Trophoblast cell (in vitro differentiated cells and primary cell): ENCODE results near the gene ZNF132.
A peak's percentile ranks its signal among the peaks of the same experiment; 100 is the strongest.

Experiments used
- DNase-seq, 2 donors: peaks; one replicate each; pipeline ENCODE4 v3.0.0-alpha.2; 2016
- H2AFZ ChIP-seq: 2 replicates; pipeline ENCODE4 v1.6.1; 2013; ENCODE audit warnings: low read length, moderate library complexity, mild to moderate bottlenecking; ENCODE audit not compliant: insufficient read depth, poor library complexity
- H2AK5ac ChIP-seq: 2 replicates; pipeline ENCODE4 v1.6.1; 2013; ENCODE audit warnings: mild to moderate bottlenecking, low read length
- H2BK120ac ChIP-seq: 2 replicates; pipeline ENCODE4 v1.6.1; 2013; ENCODE audit warnings: low read length, mild to moderate bottlenecking, moderate library complexity; ENCODE audit not compliant: insufficient read depth, poor library complexity
- H2BK12ac ChIP-seq: 2 replicates; pipeline ENCODE4 v1.6.1; 2013; ENCODE audit warnings: mild to moderate bottlenecking, low read length, moderate library complexity
- H2BK5ac ChIP-seq: 2 replicates; pipeline ENCODE4 v1.6.1; 2013; ENCODE audit warnings: low read length, low read depth, moderate library complexity, mild to moderate bottlenecking; ENCODE audit not compliant: poor library complexity
- H3K14ac ChIP-seq: 2 replicates; pipeline ENCODE4 v1.6.1; 2013; ENCODE audit warnings: mild to moderate bottlenecking, low read length
- H3K18ac ChIP-seq: 2 replicates; pipeline ENCODE4 v1.6.1; 2013; ENCODE audit warnings: mild to moderate bottlenecking, low read length
- H3K23ac ChIP-seq: 2 replicates; pipeline ENCODE4 v1.6.1; 2013; ENCODE audit warnings: low read length
- H3K27ac ChIP-seq: 2 replicates; pipeline ENCODE4 v1.5.1; 2013; ENCODE audit warnings: low read depth, mild to moderate bottlenecking, inconsistent platforms, low read length, moderate library complexity
- H3K27me3 ChIP-seq: 2 replicates; pipeline ENCODE4 v1.6.1; 2013; ENCODE audit warnings: inconsistent platforms, mild to moderate bottlenecking, low read length, moderate library complexity; ENCODE audit not compliant: insufficient read depth
- H3K36me3 ChIP-seq, 2 experiments: 1 replicate in 1 of 2; 2 replicates in 1 of 2; pipeline ENCODE4 v1.6.1; 2013; ENCODE audit warnings: low read length in 2 of 2, mild to moderate bottlenecking in 2 of 2, moderate library complexity in 1 of 2; ENCODE audit not compliant: insufficient read depth in 2 of 2, control insufficient read depth in 1 of 2
- H3K4ac ChIP-seq: 2 replicates; pipeline ENCODE4 v1.6.1; 2013; ENCODE audit warnings: low read depth, mild to moderate bottlenecking, low read length, moderate library complexity
- H3K4me1 ChIP-seq, 2 experiments: 1 replicate in 1 of 2; 2 replicates in 1 of 2; pipeline ENCODE4 v1.6.1; 2013; ENCODE audit warnings: low read length in 2 of 2, mild to moderate bottlenecking in 2 of 2, moderate library complexity in 1 of 2; ENCODE audit not compliant: insufficient read depth in 2 of 2, control insufficient read depth in 1 of 2
- H3K4me2 ChIP-seq: 2 replicates; pipeline ENCODE4 v1.6.1; 2013; ENCODE audit warnings: inconsistent platforms, mild to moderate bottlenecking, low read length, moderate library complexity
- H3K4me3 ChIP-seq: 2 replicates; pipeline ENCODE4 v1.5.1; 2013; ENCODE audit warnings: mild to moderate bottlenecking, low read depth, low read length, inconsistent platforms
- H3K79me1 ChIP-seq: one replicate; pipeline ENCODE4 v1.6.1; 2013; ENCODE audit warnings: low read length
- H3K79me2 ChIP-seq: 2 replicates; pipeline ENCODE4 v1.6.1; 2013; ENCODE audit warnings: low read length, mild to moderate bottlenecking; ENCODE audit not compliant: control insufficient read depth, insufficient read depth, poor library complexity
- H3K9ac ChIP-seq: 2 replicates; pipeline ENCODE4 v1.6.1; 2013; ENCODE audit warnings: mild to moderate bottlenecking, low read length
- H3K9me3 ChIP-seq: 2 replicates; pipeline ENCODE4 v1.6.1; 2013; ENCODE audit warnings: low read depth, mild to moderate bottlenecking, control low read depth, inconsistent platforms, low read length; ENCODE audit not compliant: insufficient read depth
- H4K12ac ChIP-seq: 2 replicates; pipeline ENCODE4 v1.6.1; 2013; ENCODE audit warnings: low read depth, mild to moderate bottlenecking, low read length, moderate library complexity
- H4K8ac ChIP-seq: 2 replicates; pipeline ENCODE4 v1.6.1; 2013; ENCODE audit warnings: low read depth, mild to moderate bottlenecking, low read length, moderate library complexity
- H4K91ac ChIP-seq: one replicate; pipeline ENCODE4 v1.6.1; 2013; ENCODE audit warnings: low read depth, mild to moderate bottlenecking, low read length, moderate library complexity
- WGBS: extraction: QIAGEN DNeasy Blood & Tissue Kit; methylation state at CpG from one replicate; pipeline ENCODE4 v1.1.7; 2013; ENCODE audit warnings: missing lambda C conversion rate; ENCODE audit not compliant: insufficient read length, insufficient coverage; ENCODE audit errors: extremely low coverage; 5-methylcytosine and 5-hydroxymethylcytosine counted together

The ZNF132 gene

DNA sequence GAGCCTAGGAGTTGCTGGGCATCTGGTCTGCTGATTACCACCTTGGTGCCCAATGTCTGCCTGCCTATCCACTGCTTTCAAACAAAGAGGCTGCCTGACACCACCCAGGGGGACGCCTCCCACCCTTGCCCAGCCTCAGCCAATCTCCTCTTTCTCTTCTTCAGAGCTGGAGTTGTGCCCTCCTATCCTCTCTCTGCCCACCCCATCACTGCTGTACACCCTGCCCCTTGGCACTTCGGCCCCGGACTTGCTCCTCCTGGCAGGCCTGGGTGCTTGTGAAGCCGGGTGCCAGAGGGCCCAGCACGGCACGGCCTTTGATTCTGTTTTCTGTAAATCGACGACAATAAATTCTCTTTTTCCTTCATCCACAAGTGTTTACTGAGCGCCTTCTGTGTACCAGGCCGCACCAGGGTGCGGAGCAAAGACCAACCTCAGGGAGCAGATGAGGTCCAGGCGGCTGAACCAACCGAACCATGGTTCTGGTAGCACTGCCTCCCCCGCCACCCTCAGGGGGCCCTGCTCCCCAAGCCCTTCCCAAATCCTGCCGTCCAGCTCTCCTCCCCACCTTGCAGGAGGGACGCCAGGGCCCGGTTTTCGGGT lies 39.5 kb downstream of the ZNF132 start:
- H3K9me3 ChIP-seq: no peaks in the 10 kb centered on the region

DNA sequence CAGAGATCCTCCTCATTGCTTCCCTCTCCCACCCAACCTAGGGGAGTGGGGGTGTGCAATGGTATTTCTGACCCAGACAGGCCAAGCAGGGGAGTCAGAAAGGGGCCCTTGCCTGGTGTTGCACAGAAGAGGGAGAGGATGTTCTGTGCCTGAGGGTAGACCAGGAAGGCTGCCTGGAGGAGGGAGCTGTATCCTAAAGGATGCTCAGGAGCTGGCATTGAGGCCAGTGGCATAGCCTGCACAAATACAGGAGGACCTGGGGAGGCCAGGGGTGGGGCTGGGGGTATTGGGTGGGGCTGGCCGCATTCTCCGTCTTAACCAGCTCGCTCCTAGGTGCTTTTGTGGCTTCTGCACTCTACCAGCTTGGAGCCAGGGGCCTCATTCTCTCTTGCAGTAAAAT lies 40.0 kb downstream of the ZNF132 start:
- Histone ChIP-seq H2BK12ac (no peak overlapping the region), H3K23ac (no peak overlapping the region), H3K4ac (no peak overlapping the region), H3K14ac (no peak overlapping the region), H3K4me1 (peaks cover 24 to 30% of the 10 kb centered on the region in 2 experiments), H4K91ac (no peak overlapping the region), H3K4me2 (no peak overlapping the region), H3K79me1 (peaks cover 14% of the 10 kb centered on the region), H3K79me2 (peaks cover 3% of the 10 kb centered on the region), H3K18ac (no peak overlapping the region), H4K12ac (no peak overlapping the region), H3K9me3 (no peaks in the 10 kb centered on the region), H2BK5ac (no peak overlapping the region), H2BK120ac (no peak overlapping the region), H4K8ac (no peak overlapping the region), H3K4me3 (no peak overlapping the region), H2AFZ (no peak overlapping the region), H3K27me3 (peaks cover 15% of the 10 kb centered on the region), H2AK5ac (no peak overlapping the region), H3K27ac (no peak overlapping the region), H3K9ac (no peak overlapping the region), H3K36me3 (peaks cover 4 to 7% of the 10 kb centered on the region in 2 experiments)
- no peak for DNase-seq
- WGBS: no CpG with 5 or more reads among the region's 3 CpGs

More for the DNA sequence above, 39.5 kb downstream of the ZNF132 start:
- peaks cover 14% of the 10 kb centered on the region for H3K79me1 ChIP-seq
- no peak overlapping the region for H2AFZ ChIP-seq
- no peak overlapping the region for H3K9ac ChIP-seq
- no peak overlapping the region for H3K18ac ChIP-seq
- peak overlapping the region; percentile 31 for H2BK12ac ChIP-seq
- H3K36me3 ChIP-seq: peaks cover 0 to 3% of the 10 kb centered on the region in 2 experiments
- H4K91ac ChIP-seq: peak overlapping the region; percentile 8
- peak overlapping the region; percentile 54 for H3K14ac ChIP-seq
- no peak overlapping the region for H3K27ac ChIP-seq
- H3K4ac ChIP-seq: no peak overlapping the region
- peak overlapping the region; percentile 20 for H2BK120ac ChIP-seq
- peaks cover 3% of the 10 kb centered on the region for H3K79me2 ChIP-seq
- no CpG with 5 or more reads among the region's 18 CpGs for WGBS
- H3K4me2 ChIP-seq: peak overlapping the region; percentile 61
- H4K8ac ChIP-seq: peak overlapping the region; percentile 51
- H3K27me3 ChIP-seq: peaks cover 15% of the 10 kb centered on the region
- DNase-seq: no peak
- H3K23ac ChIP-seq: no peak overlapping the region
- no peak overlapping the region for H2AK5ac ChIP-seq
- peaks cover 19 to 25% of the 10 kb centered on the region in 2 experiments for H3K4me1 ChIP-seq
- H4K12ac ChIP-seq: peak overlapping the region; percentile 1
- no peak overlapping the region for H2BK5ac ChIP-seq
- H3K4me3 ChIP-seq: peak overlapping the region; percentile 58

DNA sequence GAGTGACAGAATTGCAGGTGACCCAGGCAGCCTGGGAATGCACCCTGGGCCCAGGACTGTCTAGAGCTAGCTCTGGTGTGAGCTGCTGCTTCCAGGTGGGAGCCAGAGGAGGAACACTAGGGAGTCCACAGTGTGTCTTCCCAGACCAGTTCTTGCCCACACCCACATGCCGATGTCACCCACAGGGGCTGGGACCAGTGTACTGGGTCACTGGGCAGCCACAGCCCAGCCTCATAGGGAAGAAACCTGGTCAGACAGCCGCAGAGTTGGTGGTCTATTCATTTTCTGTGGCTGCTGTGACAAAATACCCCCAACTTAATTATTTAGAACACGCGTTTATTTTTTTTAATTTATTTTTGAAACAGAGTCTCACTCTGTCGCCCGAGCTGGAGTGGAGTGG lies 41.4 kb downstream of the ZNF132 start:
- no peak overlapping the region for H2BK120ac ChIP-seq
- no CpG with 5 or more reads among the region's 6 CpGs for WGBS

DNA sequence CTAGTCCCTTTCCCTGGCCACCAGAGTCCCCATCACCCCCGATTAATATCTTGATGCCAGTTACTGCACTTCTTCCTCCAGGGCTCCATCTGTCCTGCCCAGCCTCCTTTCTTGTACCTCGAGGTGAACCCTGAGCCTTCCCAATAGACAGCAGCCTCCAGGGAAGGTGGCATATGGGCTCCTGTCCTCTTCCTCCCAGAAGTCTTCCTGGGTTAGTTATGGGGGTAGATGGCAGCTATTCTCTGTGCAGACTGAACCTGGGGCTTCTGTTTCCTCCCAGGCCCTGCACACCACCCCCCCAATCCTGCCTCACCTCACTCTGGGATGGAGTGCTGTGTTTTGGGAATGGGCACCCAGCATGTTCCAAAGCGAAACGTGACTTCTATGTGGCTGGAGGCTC lies 41.9 kb downstream of the ZNF132 start:
- Histone ChIP-seq H2AFZ (no peak overlapping the region), H2BK120ac (no peak overlapping the region), H2BK5ac (no peak overlapping the region), H3K4ac (no peak overlapping the region), H4K91ac (no peak overlapping the region), H3K27ac (no peak overlapping the region), H3K27me3 (peaks cover 15% of the 10 kb centered on the region), H3K9me3 (no peaks in the 10 kb centered on the region), H3K79me2 (peaks cover 3% of the 10 kb centered on the region), H3K4me3 (no peak overlapping the region), H3K23ac (no peak overlapping the region), H2AK5ac (no peak overlapping the region), H4K12ac (no peak overlapping the region), H3K14ac (no peak overlapping the region), H3K18ac (no peak overlapping the region), H4K8ac (no peak overlapping the region), H3K9ac (no peak overlapping the region), H3K4me2 (no peak overlapping the region), H3K36me3 (peaks cover 22% of the 10 kb centered on the region in 2 experiments), H3K79me1 (peaks cover 14% of the 10 kb centered on the region), H2BK12ac (no peak overlapping the region), H3K4me1 (peaks cover 27 to 37% of the 10 kb centered on the region in 2 experiments)
- WGBS: no CpG with 5 or more reads among the region's 4 CpGs
- DNase-seq: no peak

More for the DNA sequence above, 41.4 kb downstream of the ZNF132 start:
- no peak overlapping the region for H3K4me2 ChIP-seq
- no peak overlapping the region for H4K8ac ChIP-seq
- H2BK5ac ChIP-seq: no peak overlapping the region
- no peak for DNase-seq
- H3K4me1 ChIP-seq: peaks cover 26 to 33% of the 10 kb centered on the region in 2 experiments
- H3K23ac ChIP-seq: no peak overlapping the region
- H3K79me1 ChIP-seq: peaks cover 14% of the 10 kb centered on the region
- H2BK12ac ChIP-seq: no peak overlapping the region
- no peaks in the 10 kb centered on the region for H3K9me3 ChIP-seq
- no peak overlapping the region for H4K12ac ChIP-seq
- no peak overlapping the region for H3K27ac ChIP-seq
- H4K91ac ChIP-seq: no peak overlapping the region
- peaks cover 15% of the 10 kb centered on the region for H3K27me3 ChIP-seq
- no peak overlapping the region for H3K9ac ChIP-seq
- peaks cover 17 to 18% of the 10 kb centered on the region in 2 experiments for H3K36me3 ChIP-seq
- H2AK5ac ChIP-seq: no peak overlapping the region
- H3K4me3 ChIP-seq: no peak overlapping the region
- H2AFZ ChIP-seq: no peak overlapping the region
- no peak overlapping the region for H3K18ac ChIP-seq
- H3K79me2 ChIP-seq: peaks cover 3% of the 10 kb centered on the region
- H3K14ac ChIP-seq: no peak overlapping the region
- H3K4ac ChIP-seq: no peak overlapping the region
